HCT116 (cell line): ENCODE measurements around the gene DHCR24. TPM values are rescaled to one million over a fixed set of nuclear protein-coding genes. Genes with fewer than 3 reads are reported as not detected.

ENCODE experiments used
- ATAC-seq: fragments of 200-7000 bp; cut with Tn5 transposase; 2 replicates; pipeline ENCODE4 v1.9.1; 2020; ENCODE audit warnings: mild to moderate bottlenecking, moderate library complexity
- BruUV-seq: library from RNA; stranded (reverse); fragments of 400-500 nt; replicated peaks from 2 replicates; lab custom pipeline; 2021; lab: Mats Ljungman, UMichigan
- CTCF ChIA-PET: fragments of 300-600 bp; sonication (Branson Sonifier 250); formaldehyde crosslinking; loops from one replicate; lab custom pipeline; 2021; ENCODE audit warnings: antibody characterized with exemption; lab: Charles Lee
- POLR2A ChIA-PET: fragments of 300-600, 350-600 bp; sonication (Branson Sonifier 250); formaldehyde crosslinking; loops from one replicate; lab custom pipeline; 2021; ENCODE audit warnings: antibody characterized with exemption; lab: Charles Lee
- RAD21 ChIA-PET, 2 experiments: fragments of 300-600 bp; sonication (Branson Sonifier 250); formaldehyde crosslinking; loops; one replicate each; lab custom pipeline; 2023; ENCODE audit warnings: low total read pairs in 2 of 2; ENCODE audit not compliant: uncharacterized antibody in 2 of 2, unreplicated experiment in 2 of 2, low non-redundant PET in 1 of 2; lab: Charles Lee
- DNase-seq: peaks from one replicate; pipeline ENCODE4 v3.0.0-alpha.2; 2010; ENCODE audit warnings: low read depth, low spot score
- H2AFZ ChIP-seq: fragments of 200-600 bp; shearing (Covaris generic), sonication (generic); 2 replicates; pipeline ENCODE4 v1.6.1; 2017; ENCODE audit warnings: low read depth, mixed run types, mixed read lengths, antibody characterized with exemption, low read length; ENCODE audit not compliant: poor library complexity, severe bottlenecking
- H3K27ac ChIP-seq: 2 replicates; pipeline ENCODE4 v1.5.1; 2012; ENCODE audit warnings: low read depth, low read length
- H3K27me3 ChIP-seq: fragments of 200-600 bp; sonication (generic); 2 replicates; pipeline ENCODE4 v1.6.1; 2016; ENCODE audit warnings: mixed run types, low read length, mixed read lengths; ENCODE audit not compliant: insufficient read depth
- H3K36me3 ChIP-seq, 2 experiments: fragments of 200-500 bp in 1 of 2; fragments of 200-600 bp in 1 of 2; sonication (Bioruptor generic) in 1 of 2; sonication (generic) in 1 of 2; 2 replicates each; pipeline versions ENCODE4 v1.5.1 to v1.6.1; 2014 to 2016; ENCODE audit warnings: low read length in 2 of 2, inconsistent platforms in 1 of 2, mixed read lengths in 1 of 2, mixed run types in 1 of 2; ENCODE audit not compliant: insufficient read depth in 2 of 2, control insufficient read depth in 1 of 2
- H3K4me1 ChIP-seq, 2 experiments: fragments of 200-600 bp in 1 of 2; sonication (generic) in 1 of 2; 2 replicates each; pipeline versions ENCODE4 v1.5.1 to v1.6.1; 2012 to 2017; ENCODE audit warnings: low read length in 2 of 2, inconsistent platforms in 1 of 2, mild to moderate bottlenecking in 1 of 2, mixed read lengths in 1 of 2, mixed run types in 1 of 2, moderate library complexity in 1 of 2; ENCODE audit not compliant: insufficient read depth in 2 of 2, control insufficient read depth in 1 of 2
- H3K4me2 ChIP-seq: fragments of 200-600 bp; sonication (generic); 2 replicates; pipeline ENCODE4 v1.6.1; 2017; ENCODE audit warnings: mixed run types, low read length, mixed read lengths
- H3K4me3 ChIP-seq, 2 experiments: fragments of 200-600 bp in 1 of 2; sonication (generic) in 1 of 2; replicated peaks in 1 of 2; 2 replicates each; pipeline ENCODE4 v1.5.1; 2011 to 2016; ENCODE audit warnings: low read length in 2 of 2, control low read depth in 1 of 2, low read depth in 1 of 2, mild to moderate bottlenecking in 1 of 2, mixed read lengths in 1 of 2, mixed run types in 1 of 2
- H3K79me2 ChIP-seq: fragments of 200-600 bp; sonication (generic); 2 replicates; pipeline ENCODE4 v1.6.1; 2017; ENCODE audit warnings: mild to moderate bottlenecking, mixed run types, low read length, moderate library complexity, mixed read lengths; ENCODE audit not compliant: insufficient read depth
- H3K9ac ChIP-seq: fragments of 200-600 bp; sonication (generic); 2 replicates; pipeline ENCODE4 v1.6.1; 2016; ENCODE audit warnings: low read length, mixed read lengths
- H3K9me2 ChIP-seq: fragments of 200-600 bp; sonication (generic), shearing (Covaris generic); 2 replicates; pipeline ENCODE4 v1.6.1; 2017; ENCODE audit warnings: mixed run types, mild to moderate bottlenecking, moderate library complexity; ENCODE audit not compliant: insufficient read depth
- H3K9me3 ChIP-seq, 2 experiments: fragments of 200-500 bp in 1 of 2; fragments of 200-600 bp in 1 of 2; sonication (Bioruptor generic) in 1 of 2; sonication (generic) in 1 of 2; 2 replicates each; pipeline ENCODE4 v1.6.1; 2014 to 2017; ENCODE audit warnings: low read length in 2 of 2, mixed read lengths in 2 of 2, inconsistent platforms in 1 of 2, low read depth in 1 of 2, mild to moderate bottlenecking in 1 of 2, mixed run types in 1 of 2, moderate library complexity in 1 of 2; ENCODE audit not compliant: control insufficient read depth in 1 of 2, insufficient read depth in 1 of 2
- H4K20me1 ChIP-seq: fragments of 200-600 bp; sonication (generic), shearing (Covaris generic); 2 replicates; pipeline ENCODE4 v1.6.1; 2017; ENCODE audit warnings: mixed run types, mild to moderate bottlenecking, moderate library complexity; ENCODE audit not compliant: insufficient read depth
- CTCF ChIP-seq, 3 experiments: fragments of 200-600 bp in 1 of 3; sonication (generic) in 1 of 3; IDR thresholded peaks in 2 of 3; conservative IDR thresholded peaks in 1 of 3; 2 replicates each; pipeline ENCODE4 v1.5.1; 2012 to 2017; ENCODE audit warnings: low read depth in 2 of 3, low read length in 2 of 3, antibody characterized with exemption in 1 of 3, borderline replicate concordance in 1 of 3, control low read depth in 1 of 3, mild to moderate bottlenecking in 1 of 3, mixed read lengths in 1 of 3, mixed run types in 1 of 3, moderate library complexity in 1 of 3; ENCODE audit not compliant: insufficient read depth in 1 of 3
- EGR1 ChIP-seq: IDR thresholded peaks from 2 replicates; pipeline ENCODE4 v1.6.1; 2012; ENCODE audit warnings: low read depth
- ELF1 ChIP-seq: IDR thresholded peaks from 2 replicates; pipeline ENCODE4 v1.6.1; 2012; ENCODE audit warnings: low read depth, borderline replicate concordance
- MAX ChIP-seq: IDR thresholded peaks from 2 replicates; pipeline ENCODE4 v1.6.1; 2012
- POLR2AphosphoS5 ChIP-seq: IDR thresholded peaks from 2 replicates; pipeline ENCODE4 v1.6.1; 2011; ENCODE audit warnings: mild to moderate bottlenecking, low read depth, low read length, moderate library complexity
- REST ChIP-seq: IDR thresholded peaks from 2 replicates; pipeline ENCODE4 v1.6.1; 2012; ENCODE audit warnings: low read depth
- TCF7L2 ChIP-seq: IDR thresholded peaks from 2 replicates; pipeline ENCODE4 v1.7.0; 2011; ENCODE audit warnings: borderline replicate concordance, inconsistent platforms; ENCODE audit not compliant: insufficient read depth, insufficient read length; ENCODE audit errors: extremely low read depth
- YY1 ChIP-seq: IDR thresholded peaks from 2 replicates; pipeline ENCODE4 v1.6.1; 2011; ENCODE audit warnings: low read length, low read depth, moderate library complexity, mild to moderate bottlenecking; ENCODE audit not compliant: insufficient replicate concordance; ENCODE audit errors: extremely low read depth
- intact Hi-C: fragments of 100-400 bp; cut with micrococcal nuclease; formaldehyde crosslinking; loops from 2 replicates; pipeline ENCODE4 v1.10.0; 2022
- total RNA-seq: library from RNA; stranded (reverse); gene quantifications from one replicate; pipeline ENCODE4 v1.2.1, GENCODE V29; 2021; ENCODE audit not compliant: unreplicated experiment

DHCR24 gene
- total RNA-seq, 1 experiment from 2014 or later, result 132 TPM

GRCh38 chr1:54842963-54843362 is 44.0 kb downstream of the DHCR24 start:
- Histone ChIP-seq H3K9me2 (no peaks in the 10 kb centered on the region), H3K27ac (no peak overlapping the region), H3K4me3 (no peak overlapping the region), H3K4me1 (no peaks in the 10 kb centered on the region), H3K9me3 (no peaks in the 10 kb centered on the region), H4K20me1 (no peaks in the 10 kb centered on the region), H3K27me3 (no peaks in the 10 kb centered on the region), H2AFZ (no peak overlapping the region), H3K79me2 (no peaks in the 10 kb centered on the region), H3K36me3 (no peaks in the 10 kb centered on the region), H3K9ac (no peak overlapping the region), H3K4me2 (no peak overlapping the region)
- no TSS peak for BruUV-seq
- ATAC-seq (no peak), DNase-seq (no peak)
- CTCF ChIA-PET, result no interaction called here
- no peak for TF ChIP-seq ELF1
- TF ChIP-seq YY1, result no peak
- no peak for TF ChIP-seq CTCF (IDR thresholded peaks at IDR 0.05 in 2 of 3, conservative IDR thresholded peaks at IDR 0.05 in 1 of 3; ENCODE audit: borderline replicate concordance in 1 of 3, insufficient read depth in 1 of 3, low read depth in 2 of 3, low read length in 2 of 3)
- no peak for TF ChIP-seq POLR2AphosphoS5
- TF ChIP-seq TCF7L2, result no peak
- no peak for TF ChIP-seq MAX
- no peak for TF ChIP-seq EGR1
- no peak for TF ChIP-seq REST
- POLR2A ChIA-PET, result no interaction called here
- RAD21 ChIA-PET, result no interaction called here
- intact Hi-C loops, result no loop called here
